WI38 (cell line): Measurements from ENCODE around the gene ZNF831.

ENCODE experiments used
- H3K4me3 ChIP-seq: 2 replicates; pipeline ENCODE4 v1.5.1; 2011; ENCODE audit warnings: low read depth, mild to moderate bottlenecking, control low read depth, low read length
- TF ChIP-seq, protein P1 (sequence below): IDR thresholded peaks from 2 replicates; pipeline ENCODE4 v1.5.1; 2012; ENCODE audit warnings: low read depth, mild to moderate bottlenecking, control low read depth, low read length

ZNF831 gene

DNA sequence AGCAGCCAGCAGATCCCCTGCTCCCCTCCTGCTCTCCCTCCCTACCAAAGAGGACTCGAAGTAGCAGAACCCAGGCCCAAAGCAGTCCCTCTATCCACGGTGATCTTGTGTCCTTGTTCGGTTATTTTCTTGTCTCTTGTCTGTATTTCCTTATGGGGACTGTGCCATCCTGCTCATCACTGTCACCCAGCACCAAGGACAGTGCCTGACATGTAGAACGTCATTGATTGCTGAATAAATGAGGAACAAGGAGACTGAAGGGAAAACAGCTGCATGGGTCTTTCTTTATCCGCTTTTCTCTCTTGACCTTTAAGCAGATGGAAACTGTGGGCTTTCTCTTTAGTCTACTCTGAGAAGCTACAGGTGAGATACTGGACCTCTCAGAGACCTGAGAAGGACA is 29.4 kb upstream of the ZNF831 start:
- no peak overlapping the region for H3K4me3 ChIP-seq
- TF ChIP-seq, protein P1, sequence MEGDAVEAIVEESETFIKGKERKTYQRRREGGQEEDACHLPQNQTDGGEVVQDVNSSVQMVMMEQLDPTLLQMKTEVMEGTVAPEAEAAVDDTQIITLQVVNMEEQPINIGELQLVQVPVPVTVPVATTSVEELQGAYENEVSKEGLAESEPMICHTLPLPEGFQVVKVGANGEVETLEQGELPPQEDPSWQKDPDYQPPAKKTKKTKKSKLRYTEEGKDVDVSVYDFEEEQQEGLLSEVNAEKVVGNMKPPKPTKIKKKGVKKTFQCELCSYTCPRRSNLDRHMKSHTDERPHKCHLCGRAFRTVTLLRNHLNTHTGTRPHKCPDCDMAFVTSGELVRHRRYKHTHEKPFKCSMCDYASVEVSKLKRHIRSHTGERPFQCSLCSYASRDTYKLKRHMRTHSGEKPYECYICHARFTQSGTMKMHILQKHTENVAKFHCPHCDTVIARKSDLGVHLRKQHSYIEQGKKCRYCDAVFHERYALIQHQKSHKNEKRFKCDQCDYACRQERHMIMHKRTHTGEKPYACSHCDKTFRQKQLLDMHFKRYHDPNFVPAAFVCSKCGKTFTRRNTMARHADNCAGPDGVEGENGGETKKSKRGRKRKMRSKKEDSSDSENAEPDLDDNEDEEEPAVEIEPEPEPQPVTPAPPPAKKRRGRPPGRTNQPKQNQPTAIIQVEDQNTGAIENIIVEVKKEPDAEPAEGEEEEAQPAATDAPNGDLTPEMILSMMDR, result no peak

DNA sequence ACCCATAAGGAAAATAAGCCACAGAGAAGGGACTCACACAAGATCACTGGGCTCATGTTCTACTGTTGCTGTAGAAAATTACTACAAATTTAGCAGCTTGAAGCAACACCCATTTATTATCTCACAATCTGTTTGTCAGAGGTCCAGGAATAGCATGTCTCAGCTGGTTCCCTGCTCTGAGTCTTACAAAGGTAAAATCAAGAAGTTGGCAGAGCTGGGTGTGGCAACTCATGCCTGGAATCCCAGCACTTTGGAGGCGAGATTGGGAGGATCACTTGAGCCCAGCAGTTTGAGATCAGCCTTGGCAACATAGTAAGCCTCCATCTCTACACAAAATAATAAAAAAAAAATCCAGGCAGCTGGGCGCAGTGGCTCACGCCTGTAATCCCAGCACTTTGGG is 28.5 kb upstream of the ZNF831 start:
- TF ChIP-seq, protein P1, result no peak

DNA sequence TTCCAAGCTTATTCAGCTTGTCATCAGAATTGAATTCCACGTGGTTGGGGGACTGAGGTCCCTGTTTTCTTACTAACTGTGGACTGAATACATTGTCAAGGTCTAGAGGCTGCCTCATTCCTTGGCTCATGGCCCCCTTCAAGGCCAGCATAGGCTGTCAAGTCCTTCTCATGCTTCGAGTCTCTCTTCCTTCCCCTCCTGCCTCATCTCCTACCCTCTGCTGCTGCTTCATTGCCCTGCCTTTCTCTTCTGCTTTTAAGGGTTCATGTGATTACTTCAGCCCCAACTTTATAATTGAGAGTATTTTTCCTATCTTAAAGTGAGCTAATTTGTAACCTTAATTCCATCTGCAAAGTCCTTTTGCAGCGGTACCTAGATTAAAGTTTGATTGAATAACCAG is 27.6 kb upstream of the ZNF831 start:
- H3K4me3 ChIP-seq, result no peak overlapping the region
- TF ChIP-seq, protein P1, result no peak

More for the DNA sequence above, 28.5 kb upstream of the ZNF831 start:
- H3K4me3 ChIP-seq, result no peak overlapping the region

DNA sequence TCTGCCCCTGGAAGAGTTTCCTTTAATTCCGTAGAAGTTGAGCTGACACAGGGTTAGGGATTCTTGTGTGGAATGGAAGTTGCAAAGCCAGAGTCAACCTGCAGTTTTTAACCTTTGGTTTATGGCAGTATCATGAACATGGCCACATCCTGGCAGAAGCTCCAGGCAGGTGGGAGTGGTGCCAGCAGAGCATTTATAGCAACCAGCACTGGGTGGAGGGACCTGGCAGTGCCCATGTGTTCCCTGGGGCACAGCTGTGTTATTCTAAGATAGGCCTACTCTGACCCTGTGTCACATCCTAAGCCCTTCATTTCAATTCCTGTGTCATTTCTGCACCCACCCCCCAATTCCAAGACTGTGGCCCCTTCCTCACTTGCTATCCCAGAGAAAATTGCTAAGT is 26.1 kb upstream of the ZNF831 start:
- TF ChIP-seq, protein P1, result no peak
- no peak overlapping the region for H3K4me3 ChIP-seq

DNA sequence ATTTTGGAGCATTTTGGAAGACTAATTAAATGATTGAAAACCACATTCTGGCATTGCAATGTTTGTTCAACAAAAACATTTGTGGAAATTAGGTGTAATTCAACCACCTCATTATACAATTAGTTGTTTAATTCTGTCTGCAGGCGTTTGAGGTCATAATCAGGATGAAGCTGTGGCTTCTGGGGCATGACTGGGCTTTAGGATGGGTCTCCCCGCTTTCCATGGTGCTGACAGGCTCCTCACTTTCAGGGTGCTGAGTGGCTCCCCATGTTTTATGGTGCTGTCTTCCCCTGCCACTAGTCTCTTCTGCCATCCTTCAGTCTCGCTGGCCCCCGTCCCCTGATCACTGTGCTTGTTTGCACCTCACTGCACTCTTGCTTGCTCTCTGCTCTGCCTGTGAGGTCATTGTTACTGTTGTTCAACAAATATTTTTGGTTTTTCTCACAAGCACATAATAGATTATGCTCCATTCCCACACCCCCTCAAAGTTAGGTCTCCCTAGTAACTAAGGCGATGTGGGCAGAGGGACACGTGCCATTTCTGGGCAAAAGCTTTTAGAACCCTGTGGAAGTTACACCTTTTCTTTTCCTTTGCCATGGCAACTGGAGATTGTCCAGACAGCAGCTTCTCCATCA is 25.4 kb upstream of the ZNF831 start:
- TF ChIP-seq, protein P1, result no peak
- no peak overlapping the region for H3K4me3 ChIP-seq

DNA sequence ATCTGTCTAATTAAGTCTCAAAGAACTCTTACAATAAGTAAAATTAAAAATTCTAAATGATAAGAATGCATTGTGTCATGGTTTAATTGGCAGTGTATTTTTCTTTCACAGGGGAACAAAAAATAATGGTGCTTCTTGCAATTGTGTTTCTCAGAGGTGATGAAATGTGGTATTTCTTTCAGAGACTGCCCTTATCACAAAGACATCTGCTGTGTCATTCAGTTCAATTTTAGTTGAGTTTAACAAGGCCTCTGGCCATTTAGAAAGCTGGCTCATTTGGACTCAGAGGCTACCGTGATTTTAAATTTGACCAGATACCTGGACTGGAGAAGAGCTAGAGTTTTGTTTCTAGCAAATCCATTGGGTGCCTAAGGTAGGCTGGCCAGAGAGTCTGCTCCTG is 23.6 kb upstream of the ZNF831 start:
- TF ChIP-seq, protein P1, result no peak
- H3K4me3 ChIP-seq, result no peak overlapping the region

DNA sequence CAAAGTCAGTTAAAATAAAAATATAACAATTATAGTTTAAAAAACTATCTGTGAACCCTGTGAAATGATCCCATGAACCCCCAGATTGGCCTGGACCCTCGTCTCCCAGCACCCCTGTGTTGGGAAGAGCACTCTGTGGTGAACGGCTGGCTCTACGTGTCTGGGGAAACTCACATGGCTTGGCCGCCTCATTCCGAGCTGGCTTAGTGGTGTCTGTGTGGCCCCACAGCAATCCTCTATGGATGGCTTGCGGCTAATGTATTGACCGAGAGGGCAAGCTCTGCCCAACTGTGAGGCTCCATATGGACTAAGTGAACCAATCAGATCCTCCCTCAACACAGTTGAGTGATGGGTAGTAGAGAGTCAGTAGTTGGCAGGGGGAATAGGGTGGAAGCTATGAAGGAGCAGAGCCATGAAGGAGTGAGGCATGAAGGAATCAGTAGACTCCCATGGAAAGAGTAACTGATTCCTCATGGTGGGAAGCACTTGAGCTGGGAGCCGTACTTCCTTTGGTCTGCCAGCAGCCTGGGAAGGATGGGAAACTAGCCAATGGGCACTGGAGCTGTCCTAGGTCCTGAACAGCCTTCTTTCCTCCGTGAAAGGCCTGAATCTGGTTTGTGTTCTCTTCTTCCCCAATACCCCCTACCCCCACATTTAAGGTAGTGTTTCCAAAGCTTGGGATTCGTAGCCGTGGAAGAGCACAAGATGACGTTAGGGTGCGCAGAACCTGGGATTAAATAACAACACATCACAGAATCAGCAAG is 21.6 kb upstream of the ZNF831 start:
- no peak overlapping the region for H3K4me3 ChIP-seq
- TF ChIP-seq, protein P1, result no peak
